LNCAP (cell line): ENCODE results near the gene FSIP1.

Experiments used
- CTCF ChIP-seq: fragments of 450-650 bp; IDR thresholded peaks from 2 replicates; pipeline ENCODE4 v1.5.1; 2017; ENCODE audit warnings: mild to moderate bottlenecking

FSIP1 gene

GRCh38 chr15:39782441-39783138 is at the start of gene FSIP1:
Gene FSIP1, minus strand, starts transcription at chr15:39782841. Its CDS starts 6,317 bp downstream, at chr15:39776524.
- no peak for TF ChIP-seq CTCF

GRCh38 chr15:39830166-39830565 is 47.5 kb upstream of the FSIP1 start:
- no peak for TF ChIP-seq CTCF

GRCh38 chr15:39828374-39828931 is 45.8 kb upstream of the FSIP1 start:
- no peak for TF ChIP-seq CTCF

- no peak for TF ChIP-seq CTCF
Observed at GRCh38 chr15:39826975-39827374, 44.3 kb upstream of the FSIP1 start.

- no peak for TF ChIP-seq CTCF
Observed at GRCh38 chr15:39823634-39824033, 41.0 kb upstream of the FSIP1 start.

- no peak for TF ChIP-seq CTCF
Observed at GRCh38 chr15:39820050-39820602, 37.5 kb upstream of the FSIP1 start.

- TF ChIP-seq CTCF: no peak
Observed at GRCh38 chr15:39819533-39819932, 36.9 kb upstream of the FSIP1 start.
